GM21381 (cell line): ENCODE data around the gene CSH1.
"Not testable (repeated sequence)": the region's sequence is repeated elsewhere in the genome, so short reads cannot be mapped to it uniquely, and the experiment has no call there.

Experiments used
- ATAC-seq: cut with Tn5 transposase; IDR thresholded peaks from one replicate; pipeline ENCODE4 v1.9.1; 2021; ENCODE audit warnings: mild to moderate bottlenecking, moderate library complexity; ENCODE audit not compliant: unreplicated experiment

CSH1 gene

DNA sequence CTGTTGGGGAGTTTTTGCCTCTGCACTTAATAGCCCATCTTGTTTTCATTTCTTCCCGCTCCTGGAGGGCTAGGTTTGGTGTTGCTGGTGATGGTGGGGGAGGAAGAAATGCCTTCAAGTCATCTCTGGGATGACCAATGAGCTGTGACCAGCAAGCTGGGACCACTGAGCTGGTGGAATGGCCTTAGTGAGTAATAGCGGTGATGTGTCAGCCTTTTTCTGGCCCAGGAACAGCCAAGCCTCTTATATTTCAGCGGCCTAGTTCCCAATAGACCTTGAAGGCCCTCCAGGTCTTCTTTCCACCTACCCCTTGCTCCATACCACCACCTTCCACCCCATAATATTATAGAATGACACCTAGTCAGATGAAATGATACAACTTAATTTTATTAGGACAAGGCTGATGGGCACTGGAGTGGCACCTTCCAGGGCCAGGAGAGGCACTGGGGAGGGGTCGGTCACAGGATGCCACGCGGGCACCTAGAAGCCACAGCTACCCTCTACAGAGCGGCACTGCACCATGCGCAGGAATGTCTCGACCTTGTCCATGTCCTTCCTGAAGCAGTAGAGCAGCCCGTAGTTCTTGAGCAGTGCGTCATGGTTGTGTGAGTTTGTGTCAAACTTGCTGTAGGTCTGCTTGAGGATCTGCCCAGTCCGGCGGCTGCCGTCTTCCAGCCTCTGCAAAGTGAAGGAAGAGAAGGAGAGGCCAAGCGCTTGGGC lies 24.6 kb downstream of the CSH1 start:
- ATAC-seq = not testable (repeated sequence)

DNA sequence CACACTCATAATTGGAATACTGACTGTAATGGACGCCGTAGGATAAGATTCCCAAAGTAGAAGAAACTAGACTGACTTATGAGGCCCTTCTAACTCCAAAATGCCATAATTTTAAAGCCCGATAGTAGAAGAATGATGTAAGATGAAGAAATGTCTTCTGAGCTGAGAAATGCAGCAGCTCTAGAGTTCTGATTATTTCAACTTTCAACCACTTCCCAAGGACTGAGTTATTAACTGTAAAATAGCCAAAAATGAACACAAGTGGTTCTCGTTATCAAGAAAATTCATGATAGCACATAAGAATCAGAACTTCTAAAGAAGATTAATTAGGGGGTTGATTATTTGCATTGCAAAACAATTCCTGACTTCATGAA lies 26.1 kb downstream of the CSH1 start:
- not testable (repeated sequence) for ATAC-seq

DNA sequence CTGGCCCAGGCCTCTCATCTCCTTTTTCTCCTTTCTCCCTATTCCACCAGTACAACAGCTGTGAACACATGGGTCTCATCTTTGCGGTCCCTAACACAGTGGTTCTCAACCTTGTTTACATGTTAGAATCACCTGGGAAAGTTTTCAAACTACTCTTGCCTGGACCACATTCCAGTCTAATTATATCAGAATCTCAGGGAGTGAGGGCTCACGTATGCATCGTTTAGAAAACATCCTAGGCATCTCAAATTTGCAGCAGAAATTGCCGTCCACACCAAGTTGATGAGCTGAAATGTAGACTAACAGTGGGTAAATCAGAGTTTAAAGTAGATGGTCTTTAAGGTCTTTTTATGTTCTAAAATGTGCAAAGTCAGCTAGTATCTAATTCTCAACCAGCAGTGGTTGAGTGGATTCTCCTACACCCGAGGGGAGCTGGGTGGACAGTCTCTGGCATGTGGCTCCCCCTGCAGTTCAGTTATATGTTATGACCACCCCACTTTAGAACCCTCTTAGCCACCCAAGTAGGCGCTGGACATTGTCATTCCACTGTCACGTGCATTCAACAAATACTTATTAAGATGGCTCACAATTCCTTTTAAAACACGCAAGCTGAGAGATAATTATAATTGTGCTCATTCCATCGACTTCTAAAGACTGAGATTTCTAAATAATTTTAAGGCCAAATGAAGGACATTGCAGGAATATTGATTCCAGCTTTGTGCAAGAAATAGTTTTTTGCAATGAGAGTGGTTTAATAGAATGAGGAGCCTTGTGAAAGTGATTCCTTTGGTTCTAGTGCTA lies 26.7 kb downstream of the CSH1 start:
- not testable (repeated sequence) for ATAC-seq

DNA sequence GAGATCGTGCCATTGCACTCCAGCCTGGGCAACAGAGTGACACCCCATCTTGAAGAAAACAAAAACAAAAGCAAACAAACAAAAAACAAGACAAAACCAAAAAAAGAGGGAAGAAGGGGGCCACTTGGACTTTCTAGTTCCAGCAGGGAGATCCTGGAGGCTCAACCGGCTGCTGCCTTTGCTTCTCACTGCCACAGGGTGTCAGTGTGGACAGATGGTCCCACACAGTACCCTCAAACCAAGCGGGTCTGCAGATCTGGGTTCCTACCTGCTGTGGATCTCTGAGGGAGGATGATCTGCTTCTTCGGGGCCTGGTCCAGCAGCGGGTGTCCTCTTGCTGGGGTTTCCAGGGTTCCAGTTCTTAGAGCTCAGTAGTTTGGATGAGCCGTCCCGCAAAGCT lies 29.7 kb downstream of the CSH1 start:
- not testable (repeated sequence) for ATAC-seq

DNA sequence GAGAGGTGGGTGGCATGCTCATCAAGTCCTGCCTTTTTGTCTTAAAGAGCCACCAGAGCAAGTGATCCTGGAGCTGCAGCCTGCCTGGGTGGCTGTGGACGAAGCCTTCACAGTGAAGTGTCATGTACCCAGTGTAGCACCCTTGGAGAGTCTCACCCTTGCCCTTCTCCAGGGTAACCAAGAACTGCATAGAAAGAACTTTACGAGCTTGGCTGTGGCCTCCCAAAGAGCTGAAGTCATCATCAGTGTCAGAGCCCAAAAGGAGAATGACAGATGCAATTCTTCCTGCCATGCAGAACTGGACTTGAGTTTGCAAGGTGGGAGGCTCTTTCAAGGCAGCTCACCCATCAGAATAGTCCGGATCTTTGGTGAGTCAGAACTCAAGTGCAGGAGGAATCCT lies 37.1 kb downstream of the CSH1 start:
- no peak for ATAC-seq

DNA sequence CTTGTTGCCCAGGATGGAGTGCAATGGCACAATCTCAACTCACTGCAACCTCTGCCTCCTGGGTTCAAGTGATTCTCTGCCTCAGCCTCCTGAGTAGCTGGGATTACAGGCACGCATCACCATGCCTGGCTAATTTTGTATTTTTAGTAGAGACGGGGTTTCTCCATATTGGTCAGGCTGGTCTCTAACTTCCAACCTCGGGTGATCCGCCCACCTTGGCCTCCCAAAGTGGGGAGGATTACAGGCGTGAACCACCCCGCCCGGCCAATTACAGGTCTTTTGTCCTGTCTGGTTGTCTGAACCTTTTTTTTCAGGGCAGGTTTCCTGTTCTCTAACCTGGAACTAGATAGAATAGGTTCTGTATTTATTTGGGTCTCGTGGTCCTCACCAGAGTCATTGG lies 39.9 kb downstream of the CSH1 start:
- ATAC-seq = not testable (repeated sequence)

DNA sequence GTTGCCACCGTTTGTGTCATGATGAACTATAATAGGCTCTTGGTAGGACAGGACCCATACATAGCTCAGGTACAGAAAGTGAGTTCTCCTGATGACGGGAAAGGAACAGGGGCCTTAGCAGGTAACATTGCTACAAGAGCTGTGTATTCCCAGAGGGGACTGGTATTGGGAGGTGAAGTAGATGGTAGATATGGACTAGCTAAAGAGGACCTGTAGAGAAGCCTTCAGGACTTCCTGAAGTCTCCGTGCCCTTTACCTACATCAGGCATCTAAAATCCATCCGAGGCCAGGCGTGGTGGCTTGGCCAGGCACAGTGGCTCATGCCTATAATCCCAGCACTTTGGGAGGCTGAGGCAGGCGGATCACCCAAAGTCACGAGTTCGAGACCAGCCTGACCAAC lies 41.2 kb downstream of the CSH1 start:
- ATAC-seq = no peak

DNA sequence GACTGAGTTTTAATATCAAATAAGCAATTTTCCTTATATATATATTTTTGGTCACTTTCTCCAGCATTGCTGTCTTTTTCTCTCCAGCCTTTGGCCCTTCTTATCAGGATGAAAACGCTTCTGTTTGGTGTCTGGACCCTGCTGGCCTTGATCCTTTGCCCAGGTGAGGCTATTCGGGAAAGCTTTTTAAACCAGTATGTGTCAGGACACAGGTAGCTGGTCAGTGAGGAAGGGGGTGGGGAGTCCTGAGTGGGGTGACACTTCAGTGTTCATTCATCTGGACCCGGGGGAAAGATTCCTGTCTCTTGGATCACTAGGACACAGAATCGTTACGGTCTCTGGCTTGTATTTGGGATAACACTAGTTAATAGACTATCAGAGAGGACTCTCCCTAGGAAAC lies 41.7 kb downstream of the CSH1 start:
- ATAC-seq = no peak

DNA sequence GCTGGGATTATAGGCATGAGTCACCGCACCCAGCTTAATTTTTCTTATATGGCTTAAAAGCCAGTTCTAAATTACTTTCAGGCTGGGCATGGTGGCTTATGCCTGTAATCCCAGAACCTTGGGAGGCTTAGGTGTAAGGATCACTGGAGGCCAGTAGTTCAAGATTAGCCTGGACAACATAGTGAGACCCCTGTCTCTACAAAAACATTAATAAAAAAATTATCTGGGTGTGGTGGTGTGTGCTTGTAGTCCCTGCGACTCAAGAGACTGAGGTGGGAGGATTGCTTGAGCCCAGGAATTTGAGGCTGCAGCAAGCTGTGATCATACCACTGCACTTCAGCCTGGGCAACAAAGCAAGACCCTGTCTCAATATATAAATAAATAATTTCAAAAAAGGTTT lies 43.1 kb downstream of the CSH1 start:
- ATAC-seq = no peak

DNA sequence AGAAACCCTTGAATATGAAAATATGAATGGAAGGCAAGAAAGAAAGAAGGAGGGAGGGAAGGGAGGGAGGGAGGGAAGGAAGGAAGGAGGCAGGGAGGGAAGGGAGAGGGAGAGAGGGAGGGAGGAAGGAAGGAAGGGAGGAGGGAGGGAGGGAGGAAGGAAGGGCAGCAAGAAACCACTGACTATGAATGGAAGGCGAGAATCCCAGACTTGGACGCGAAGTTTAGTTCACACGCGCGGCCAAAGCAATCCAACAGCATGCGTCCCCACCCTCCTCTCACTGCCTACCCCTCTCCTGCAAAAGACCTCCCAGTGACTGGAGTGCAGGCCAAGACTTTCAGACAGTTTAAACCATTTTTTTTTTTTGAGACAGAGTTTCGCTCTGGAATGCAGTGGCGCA lies 46.0 kb downstream of the CSH1 start:
- no peak for ATAC-seq

DNA sequence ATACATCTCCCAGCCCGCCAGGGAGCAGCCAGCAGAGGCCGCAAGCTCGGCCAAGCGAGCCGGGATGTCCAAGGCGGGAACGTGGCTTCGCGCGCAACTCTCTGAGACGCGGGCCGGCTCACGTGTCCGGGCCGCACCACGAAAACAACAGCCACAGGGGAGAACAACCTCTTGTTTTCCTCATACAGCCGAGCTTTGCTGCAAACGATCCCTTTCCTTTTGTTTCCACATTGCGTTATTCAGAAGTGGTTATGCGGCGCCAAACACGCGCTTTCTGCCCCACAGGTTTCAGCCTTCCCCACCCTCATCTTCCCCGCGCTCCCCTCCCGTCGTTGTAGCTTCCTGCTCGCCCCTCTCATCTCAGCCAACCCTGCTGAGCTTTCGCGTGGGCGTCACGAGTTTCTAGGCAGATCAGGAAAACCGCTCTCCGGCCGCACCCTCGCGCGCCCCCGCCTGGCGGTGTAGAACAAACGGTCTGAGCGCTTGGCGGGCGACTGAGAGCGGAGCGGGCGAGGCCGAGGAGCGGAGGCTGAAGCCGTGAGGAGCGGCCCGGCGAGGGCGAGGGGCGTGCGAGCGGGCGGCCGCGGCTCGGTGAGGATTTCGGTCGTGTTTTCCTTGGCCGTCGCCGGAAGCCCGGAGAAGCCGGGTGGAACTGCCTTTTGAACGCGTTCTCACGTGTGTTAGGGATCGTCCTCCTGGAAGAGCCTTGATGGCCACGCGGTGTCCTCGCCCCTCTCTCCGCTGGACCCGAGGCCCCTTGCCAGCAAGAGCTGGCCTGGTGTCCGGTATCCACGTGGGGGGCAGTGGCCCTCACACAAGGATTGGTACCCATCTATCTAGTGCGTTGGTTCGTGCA lies 47.3 kb downstream of the CSH1 start:
- ATAC-seq = peak; percentile 89

DNA sequence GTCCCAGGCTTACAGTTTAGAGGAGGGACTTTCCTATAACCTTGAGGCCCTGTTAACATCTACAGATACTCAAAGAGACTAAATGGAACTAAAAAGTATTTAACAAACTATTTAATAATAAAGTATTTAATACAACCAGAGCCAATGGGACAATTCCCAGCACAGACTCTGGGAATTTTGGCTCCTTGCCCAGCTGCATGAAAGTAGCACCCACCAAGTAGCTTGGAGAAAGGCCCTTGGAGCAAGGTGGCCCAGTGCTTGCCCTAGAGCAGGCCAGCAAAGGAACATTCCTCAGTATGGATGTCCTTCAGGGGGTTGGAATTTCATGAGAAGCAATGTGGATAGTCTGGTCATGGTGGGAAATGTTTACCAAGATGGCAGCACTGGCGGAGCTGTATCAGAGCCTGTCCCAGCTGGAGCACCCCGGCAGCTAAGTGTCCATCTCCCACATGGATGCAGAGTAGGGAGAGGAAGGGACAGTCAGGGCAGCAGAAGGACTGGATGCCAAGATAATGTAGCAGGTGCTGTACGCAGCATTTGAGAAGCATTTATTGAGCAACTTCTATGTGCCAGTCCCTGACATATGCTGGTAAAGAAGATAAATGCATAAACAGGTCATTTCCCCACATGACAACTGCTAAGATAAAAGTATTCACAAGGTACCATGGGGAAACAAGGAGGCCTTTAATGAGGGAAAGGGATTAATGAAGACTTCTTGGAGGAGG lies 48.7 kb downstream of the CSH1 start:
- no peak for ATAC-seq

DNA sequence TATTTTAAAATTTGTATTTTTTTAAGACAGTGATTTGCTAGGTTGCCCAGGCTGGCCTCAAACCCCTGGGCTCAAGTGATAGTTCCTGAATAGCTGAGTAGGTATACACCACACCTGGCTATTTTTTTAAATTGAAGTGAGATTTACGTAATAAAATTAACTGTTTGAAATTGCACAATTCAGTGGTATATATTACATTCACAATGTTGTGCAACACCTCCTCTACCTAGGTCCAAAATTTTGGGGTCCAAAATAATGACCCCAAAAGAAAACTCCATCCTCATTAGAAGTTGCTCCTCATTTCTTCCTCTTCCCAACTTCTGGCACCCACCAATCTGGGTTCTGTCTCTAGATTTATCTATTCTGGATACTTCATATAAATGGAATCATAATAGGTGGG lies 50.9 kb downstream of the CSH1 start:
- no peak for ATAC-seq
